Dendritic cell treated with granulocyte-macrophage colony-stimulating factor and Interleukin-4, amounts not matched to agents 40 ng/mL and 50 ng/mL, for 4 days (primary cell): ENCODE measurements around the gene SLC25A33.
"Not testable (repeated sequence)": the region's sequence is repeated elsewhere in the genome, so short reads cannot be mapped to it uniquely, and the experiment has no call there.

Experiments used
- H3K27ac Mint-ChIP-seq: one replicate; pipeline ENCODE4 v1.8.0; 2022; ENCODE audit warnings: mild to moderate bottlenecking, mixed read lengths
- H3K27me3 Mint-ChIP-seq: one replicate; pipeline ENCODE4 v1.8.0; 2022; ENCODE audit warnings: mild to moderate bottlenecking, mixed read lengths
- H3K36me3 Mint-ChIP-seq: one replicate; pipeline ENCODE4 v1.8.0; 2022; ENCODE audit warnings: low read depth, mixed read lengths
- H3K4me1 Mint-ChIP-seq: one replicate; pipeline ENCODE4 v1.8.0; 2022; ENCODE audit warnings: low read depth, mixed read lengths
- H3K4me3 Mint-ChIP-seq: one replicate; pipeline ENCODE4 v1.8.0; 2022; ENCODE audit warnings: mild to moderate bottlenecking, moderate library complexity, mixed read lengths
- H3K9me3 Mint-ChIP-seq: one replicate; pipeline ENCODE4 v1.8.0; 2022; ENCODE audit warnings: mixed read lengths
- intact Hi-C: fragments of 100-400 bp; cut with micrococcal nuclease; formaldehyde crosslinking; loops from one replicate; pipeline ENCODE4 v1.15.0; 2022

Gene SLC25A33

DNA sequence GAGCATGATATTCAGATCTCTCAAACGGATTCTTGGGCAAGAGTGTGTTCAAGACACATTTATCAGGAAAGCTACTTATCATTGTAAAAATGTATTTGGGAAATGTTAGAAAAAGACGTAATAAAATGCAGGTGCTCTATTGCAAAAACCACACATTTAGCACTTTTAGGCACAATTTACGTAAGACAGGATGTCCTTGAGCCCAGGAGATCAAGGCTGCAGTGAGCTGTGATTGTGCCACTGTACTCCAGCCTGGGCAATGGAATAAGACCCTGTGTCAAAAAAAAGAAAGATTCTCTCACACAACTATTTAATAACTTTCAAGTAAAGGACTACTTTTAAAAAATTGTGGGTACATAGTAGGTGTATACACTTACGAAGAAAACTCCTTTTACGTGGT, 18.4 kb downstream of the SLC25A33 start:
- no peaks in the 10 kb centered on the region for H3K27me3 Mint-ChIP-seq
- H3K36me3 Mint-ChIP-seq, result peaks cover 67% of the 10 kb centered on the region
- H3K4me1 Mint-ChIP-seq, result no peaks in the 10 kb centered on the region
- intact Hi-C loops, result no loop called here
- H3K9me3 Mint-ChIP-seq, result no peaks in the 10 kb centered on the region
- H3K27ac Mint-ChIP-seq, result no peak overlapping the region
- H3K4me3 Mint-ChIP-seq, result no peak overlapping the region

GRCh38 chr1:9558271-9558945, 19.1 kb downstream of the SLC25A33 start:
- intact Hi-C loops, result no loop called here
- Mint-ChIP-seq H3K4me3 (no peak overlapping the region), H3K27me3 (no peaks in the 10 kb centered on the region), H3K27ac (no peak overlapping the region), H3K36me3 (peaks cover 66% of the 10 kb centered on the region), H3K9me3 (no peaks in the 10 kb centered on the region), H3K4me1 (no peaks in the 10 kb centered on the region)

DNA sequence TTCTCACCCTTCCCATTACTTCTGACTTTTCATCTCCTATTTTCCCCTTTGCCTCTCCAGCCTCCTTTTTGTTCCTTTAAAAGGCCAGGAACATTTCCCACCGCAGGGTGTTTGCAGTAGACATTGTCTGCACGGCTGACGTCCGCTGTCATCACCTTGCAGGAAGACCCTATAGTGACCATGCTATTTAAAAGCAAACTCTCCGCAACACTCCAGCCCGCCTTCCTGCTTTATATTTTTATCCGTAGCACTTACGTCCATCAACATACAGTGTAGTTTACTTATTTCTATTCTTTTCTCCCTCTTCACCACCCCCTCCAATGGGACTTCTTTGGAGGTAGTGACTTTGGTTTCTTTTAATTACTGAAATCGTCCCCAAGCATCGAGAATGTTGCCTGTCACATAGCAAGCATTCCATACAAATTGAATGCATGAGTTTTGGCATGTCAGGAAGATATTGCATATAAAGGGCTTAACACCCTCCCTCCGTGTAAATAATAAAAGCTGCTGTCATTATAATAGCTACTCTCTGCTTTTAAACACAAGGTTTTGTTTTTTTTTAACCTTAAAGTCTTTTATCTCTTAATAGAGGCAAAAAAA, 19.8 kb downstream of the SLC25A33 start:
- Mint-ChIP-seq H3K9me3 (no peaks in the 10 kb centered on the region), H3K4me3 (no peak overlapping the region), H3K27me3 (no peaks in the 10 kb centered on the region), H3K4me1 (no peaks in the 10 kb centered on the region), H3K27ac (no peak overlapping the region), H3K36me3 (peaks cover 65% of the 10 kb centered on the region)
- intact Hi-C loops, result no loop called here

DNA sequence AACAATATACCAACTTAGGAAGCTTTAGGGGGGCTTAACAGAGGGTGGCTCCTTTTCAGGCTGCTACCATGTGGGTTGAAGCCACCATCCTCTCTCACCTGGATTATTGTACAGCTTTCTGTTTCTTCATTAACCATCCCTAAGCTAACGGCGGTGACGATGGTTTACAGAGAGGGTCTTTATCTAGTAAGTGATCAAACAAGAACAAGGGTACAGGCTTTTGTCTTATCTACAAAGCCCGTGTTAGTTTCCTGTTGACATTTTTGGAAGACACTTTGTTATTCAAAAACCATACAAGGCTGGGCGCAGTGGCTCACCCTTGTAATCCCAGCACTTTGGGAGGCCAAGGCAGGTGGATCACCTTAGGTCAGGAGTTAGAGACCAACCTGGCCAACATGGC, 20.4 kb downstream of the SLC25A33 start:
- H3K9me3 Mint-ChIP-seq, result no peaks in the 10 kb centered on the region
- no peaks in the 10 kb centered on the region for H3K27me3 Mint-ChIP-seq
- H3K27ac Mint-ChIP-seq, result no peak overlapping the region
- peaks cover 65% of the 10 kb centered on the region for H3K36me3 Mint-ChIP-seq
- H3K4me1 Mint-ChIP-seq, result no peaks in the 10 kb centered on the region
- intact Hi-C loops, result no loop called here
- H3K4me3 Mint-ChIP-seq, result no peak overlapping the region

GRCh38 chr1:9560090-9560489, 20.8 kb downstream of the SLC25A33 start:
- H3K4me1 Mint-ChIP-seq, H3K27ac Mint-ChIP-seq, H3K4me3 Mint-ChIP-seq, H3K27me3 Mint-ChIP-seq, H3K9me3 Mint-ChIP-seq, intact Hi-C loops: not testable (repeated sequence)
- peaks cover 65% of the 10 kb centered on the region for H3K36me3 Mint-ChIP-seq

- no peak overlapping the region for H3K27ac Mint-ChIP-seq
- H3K36me3 Mint-ChIP-seq, result peaks cover 65% of the 10 kb centered on the region
- H3K27me3 Mint-ChIP-seq, result no peaks in the 10 kb centered on the region
- H3K4me3 Mint-ChIP-seq, result no peak overlapping the region
- H3K9me3 Mint-ChIP-seq, result no peaks in the 10 kb centered on the region
- intact Hi-C loops, result no loop called here
- H3K4me1 Mint-ChIP-seq, result no peaks in the 10 kb centered on the region
These were observed 22.2 kb downstream of the SLC25A33 start for GRCh38 chr1:9561429-9561828.

- no peaks in the 10 kb centered on the region for H3K4me1 Mint-ChIP-seq
- H3K9me3 Mint-ChIP-seq, result no peaks in the 10 kb centered on the region
- H3K36me3 Mint-ChIP-seq, result peaks cover 76% of the 10 kb centered on the region
- intact Hi-C loops, result no loop called here
- no peak overlapping the region for H3K4me3 Mint-ChIP-seq
- no peaks in the 10 kb centered on the region for H3K27me3 Mint-ChIP-seq
- no peak overlapping the region for H3K27ac Mint-ChIP-seq
These were observed 30.0 kb downstream of the SLC25A33 start for GRCh38 chr1:9569267-9569666.

GRCh38 chr1:9570886-9571529, 31.7 kb downstream of the SLC25A33 start:
- H3K27me3 Mint-ChIP-seq, H3K4me3 Mint-ChIP-seq, H3K27ac Mint-ChIP-seq, H3K4me1 Mint-ChIP-seq, intact Hi-C loops, H3K9me3 Mint-ChIP-seq: not testable (repeated sequence)
- H3K36me3 Mint-ChIP-seq, result peaks cover 58% of the 10 kb centered on the region

DNA sequence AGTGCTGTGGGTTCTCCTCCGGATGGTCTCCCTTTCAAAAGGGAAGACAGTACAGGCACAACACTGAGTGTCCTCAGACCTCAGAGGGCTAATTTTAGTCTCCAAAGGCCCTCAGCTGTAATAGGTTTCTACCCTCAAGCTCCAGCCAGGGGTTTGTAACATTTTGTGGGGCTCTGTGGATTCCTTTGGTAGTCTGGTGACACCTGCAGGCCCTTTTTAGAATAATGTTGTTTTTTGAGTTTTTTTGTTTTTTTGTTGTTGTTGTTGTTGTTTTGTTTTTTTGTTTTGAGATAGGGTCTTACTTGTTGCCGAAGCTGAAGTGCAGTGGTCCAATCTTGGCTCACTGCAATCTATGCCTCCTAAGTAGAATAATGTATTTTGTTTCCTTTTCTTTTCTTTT, 34.5 kb downstream of the SLC25A33 start:
- H3K4me3 Mint-ChIP-seq, result no peak overlapping the region
- no peaks in the 10 kb centered on the region for H3K4me1 Mint-ChIP-seq
- H3K27ac Mint-ChIP-seq, result no peak overlapping the region
- no peaks in the 10 kb centered on the region for H3K27me3 Mint-ChIP-seq
- H3K9me3 Mint-ChIP-seq, result no peaks in the 10 kb centered on the region
- intact Hi-C loops, result loop anchor here (1.0 kb wide), 1 partner anchor 78 kb away; no protein-coding TSS in a partner anchor
- peaks cover 35% of the 10 kb centered on the region for H3K36me3 Mint-ChIP-seq

DNA sequence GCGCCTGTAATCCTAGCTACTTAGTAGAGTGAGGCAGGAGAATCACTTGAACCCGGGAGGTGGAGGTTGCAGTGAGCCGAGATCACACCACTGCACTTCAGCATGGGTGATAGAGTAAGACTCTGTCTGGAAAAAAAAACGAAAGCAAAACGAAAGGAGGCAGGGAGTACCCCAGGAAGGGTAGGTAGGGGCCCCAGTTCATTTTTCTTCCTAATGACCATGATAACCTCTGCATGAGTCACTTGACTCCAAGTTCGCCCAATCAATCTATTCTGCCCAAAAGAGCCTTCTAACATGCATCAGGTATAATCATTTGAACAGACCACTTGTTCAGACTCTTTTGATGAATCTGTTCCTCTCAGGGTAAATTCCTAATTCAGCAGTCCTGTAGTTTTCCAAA, 36.2 kb downstream of the SLC25A33 start:
- Mint-ChIP-seq H3K4me3 (no peak overlapping the region), H3K27me3 (no peaks in the 10 kb centered on the region), H3K36me3 (peaks cover 22% of the 10 kb centered on the region), H3K9me3 (no peaks in the 10 kb centered on the region), H3K4me1 (no peaks in the 10 kb centered on the region), H3K27ac (no peak overlapping the region)
- intact Hi-C loops, result no loop called here

DNA sequence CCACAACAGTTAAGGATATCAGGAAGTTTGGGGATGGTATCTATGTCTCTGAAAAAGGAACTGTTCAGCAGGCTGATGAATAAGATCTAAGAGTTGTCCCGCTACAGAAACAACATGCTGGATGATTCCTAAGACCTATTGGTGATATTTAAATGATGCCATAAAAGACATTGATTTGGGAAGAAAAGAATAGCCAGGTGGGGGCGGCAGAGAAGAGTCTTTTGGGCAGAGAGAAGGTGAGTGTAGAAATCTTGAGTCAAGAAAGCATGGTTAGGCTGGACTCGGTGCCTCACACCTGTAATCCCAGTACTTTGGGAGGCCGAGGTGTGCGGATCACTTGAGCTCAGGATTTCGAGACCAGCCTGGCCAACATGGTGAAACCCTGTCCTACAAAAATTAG, 37.6 kb downstream of the SLC25A33 start:
- intact Hi-C loops, result no loop called here
- Mint-ChIP-seq H3K36me3 (peaks cover 7% of the 10 kb centered on the region), H3K4me1 (no peaks in the 10 kb centered on the region), H3K4me3 (no peak overlapping the region), H3K27ac (no peak overlapping the region), H3K27me3 (no peaks in the 10 kb centered on the region), H3K9me3 (no peaks in the 10 kb centered on the region)

- Mint-ChIP-seq H3K4me3 (no peak overlapping the region), H3K36me3 (peaks cover 2% of the 10 kb centered on the region), H3K9me3 (no peaks in the 10 kb centered on the region), H3K27me3 (no peaks in the 10 kb centered on the region), H3K4me1 (no peaks in the 10 kb centered on the region), H3K27ac (no peak overlapping the region)
- intact Hi-C loops, result no loop called here
These were observed 38.2 kb downstream of the SLC25A33 start for GRCh38 chr1:9577423-9577822.

GRCh38 chr1:9580942-9581341, 41.7 kb downstream of the SLC25A33 start:
- intact Hi-C loops, result no loop called here
- no peaks in the 10 kb centered on the region for H3K27me3 Mint-ChIP-seq
- H3K36me3 Mint-ChIP-seq, result no peaks in the 10 kb centered on the region
- H3K9me3 Mint-ChIP-seq, result no peaks in the 10 kb centered on the region
- no peak overlapping the region for H3K4me3 Mint-ChIP-seq
- H3K27ac Mint-ChIP-seq, result no peak overlapping the region
- no peaks in the 10 kb centered on the region for H3K4me1 Mint-ChIP-seq

DNA sequence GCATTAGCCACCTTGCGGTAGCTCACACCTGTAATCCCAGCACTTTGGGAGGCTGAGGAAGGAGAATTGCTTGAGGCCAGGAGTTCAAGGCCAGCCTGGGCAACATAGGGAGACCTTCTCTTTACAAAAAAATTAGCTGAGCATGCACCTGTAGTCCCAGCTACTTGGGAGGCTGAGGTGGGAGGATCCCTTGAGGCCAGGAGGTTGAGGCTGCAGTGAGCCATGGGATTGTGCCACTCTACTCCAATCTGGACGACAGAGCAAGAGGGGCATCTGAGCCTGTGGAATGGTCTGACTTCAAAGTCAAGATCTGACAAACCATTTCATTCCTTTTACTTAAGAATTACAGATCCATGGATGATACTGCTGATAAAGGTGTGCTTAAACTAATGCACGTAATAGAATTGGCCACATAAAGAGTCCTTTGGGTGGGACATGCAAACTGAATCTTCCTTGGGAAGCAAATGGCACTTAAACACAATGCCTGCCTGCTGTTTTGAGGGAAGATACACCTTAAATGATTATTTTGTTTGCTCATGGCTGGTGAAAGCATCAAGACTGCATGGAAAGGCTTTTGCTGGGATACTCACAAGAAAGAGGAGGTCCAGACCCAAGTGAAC, 47.0 kb downstream of the SLC25A33 start:
- Mint-ChIP-seq H3K27ac (no peak overlapping the region), H3K27me3 (peaks cover 6% of the 10 kb centered on the region), H3K36me3 (no peaks in the 10 kb centered on the region), H3K4me3 (no peak overlapping the region), H3K4me1 (peaks cover 29% of the 10 kb centered on the region), H3K9me3 (no peaks in the 10 kb centered on the region)
- intact Hi-C loops, result no loop called here
